Measurements from ENCODE around the gene DCTPP1.
"Not testable (repeated sequence)": the region's sequence is repeated elsewhere in the genome, so short reads cannot be mapped to it uniquely, and the experiment has no call there.

DCTPP1 gene

GRCh38 chr16:30413112-30413806 is 16.6 kb downstream of the DCTPP1 start:
- no peak for DNase-seq (ENCODE audit: low read depth)

- peak; percentile 97 for DNase-seq (ENCODE audit: low read depth)
Observed at GRCh38 chr16:30409125-30410060, 20.4 kb downstream of the DCTPP1 start.

- no peak for DNase-seq (ENCODE audit: low read depth)
Observed at GRCh38 chr16:30407804-30408534, 21.9 kb downstream of the DCTPP1 start.

- peak; percentile 83 for DNase-seq (ENCODE audit: low read depth)
Observed at GRCh38 chr16:30407102-30407803, 22.6 kb downstream of the DCTPP1 start, which contains the start of gene ZNF771. Gene ZNF771 (plus strand): TSS chr16:30407606. CDS start chr16:30408054, 448 bp downstream.

- DNase-seq (ENCODE audit: low read depth), result no peak
Observed at GRCh38 chr16:30406795-30407101, 23.1 kb downstream of the DCTPP1 start.

GRCh38 chr16:30401768-30402425 is 27.9 kb downstream of the DCTPP1 start:
- DNase-seq (ENCODE audit: low read depth), result no peak

- no peak for DNase-seq (ENCODE audit: low read depth)
Observed at GRCh38 chr16:30399435-30400186, 30.2 kb downstream of the DCTPP1 start.

GRCh38 chr16:30398661-30399434 is 31.0 kb downstream of the DCTPP1 start:
- DNase-seq (ENCODE audit: low read depth), result no peak

- no peak for DNase-seq (ENCODE audit: low read depth)
Observed at GRCh38 chr16:30397776-30398660, 31.8 kb downstream of the DCTPP1 start.

GRCh38 chr16:30397056-30397455 is 32.8 kb downstream of the DCTPP1 start:
- DNase-seq (ENCODE audit: low read depth), result no peak

GRCh38 chr16:30396627-30397026 is 33.2 kb downstream of the DCTPP1 start:
- not testable (repeated sequence) for DNase-seq (ENCODE audit: low read depth)

GRCh38 chr16:30395992-30396585 is 33.7 kb downstream of the DCTPP1 start:
- DNase-seq (ENCODE audit: low read depth), result no peak

GRCh38 chr16:30395155-30395991 is 34.5 kb downstream of the DCTPP1 start, which contains the start of gene ZNF48:
Gene ZNF48 (plus strand): TSS chr16:30395420. CDS start chr16:30395795, 375 bp downstream.
- peak; percentile 36 for DNase-seq (ENCODE audit: low read depth)

GRCh38 chr16:30394592-30395154 is 35.2 kb downstream of the DCTPP1 start:
- DNase-seq (ENCODE audit: low read depth), result no peak

GRCh38 chr16:30383521-30383920 is 46.3 kb downstream of the DCTPP1 start:
- DNase-seq (ENCODE audit: low read depth), result no peak

GRCh38 chr16:30382111-30382881 is 47.5 kb downstream of the DCTPP1 start, which contains the start of gene SEPTIN1:
Gene SEPTIN1 (minus strand): TSS chr16:30382561. CDS start chr16:30382542, 19 bp downstream.
- peak; percentile 67 for DNase-seq (ENCODE audit: low read depth)

Data from activated T-cell treated with anti-CD3 and anti-CD28 coated beads for 1 hour (primary cell).